NCI-H2081 (cell line): ENCODE results near the gene ETV1.
"Not testable (repeated sequence)": the region's sequence is repeated elsewhere in the genome, so short reads cannot be mapped to it uniquely, and the experiment has no call there.

ENCODE experiments used
- DNase-seq, 2 experiments: peaks; one replicate each; lab custom pipeline; 2025; lab: John Stamatoyannopoulos, UW

The ETV1 gene

GRCh38 chr7:13932131-13932530 lies 57.3 kb downstream of the ETV1 start:
- no peak for DNase-seq

GRCh38 chr7:13921062-13921461 lies 68.4 kb downstream of the ETV1 start:
- DNase-seq, result no peak

- DNase-seq, result peak; percentile 92 to 98
Observed at GRCh38 chr7:13920053-13920697, 69.3 kb downstream of the ETV1 start.

- not testable (repeated sequence) for DNase-seq
Observed at GRCh38 chr7:13918333-13918732, 71.1 kb downstream of the ETV1 start.

GRCh38 chr7:13917103-13917502 lies 72.4 kb downstream of the ETV1 start:
- not testable (repeated sequence) for DNase-seq

GRCh38 chr7:13915891-13916290 lies 73.6 kb downstream of the ETV1 start:
- no peak for DNase-seq

- DNase-seq, result no peak
Observed at GRCh38 chr7:13912715-13913278, 76.7 kb downstream of the ETV1 start.

- DNase-seq, result peak; percentile 14 to 69
Observed at GRCh38 chr7:13911909-13912308, 77.6 kb downstream of the ETV1 start.

- no peak for DNase-seq
Observed at GRCh38 chr7:13910805-13911551, 78.5 kb downstream of the ETV1 start.

GRCh38 chr7:13908667-13909397 lies 80.6 kb downstream of the ETV1 start:
- peak; percentile 82 to 95 for DNase-seq

GRCh38 chr7:13907831-13908230 lies 81.6 kb downstream of the ETV1 start:
- no peak for DNase-seq

- no peak for DNase-seq
Observed at GRCh38 chr7:13904689-13905088, 84.8 kb downstream of the ETV1 start.

- peak in 1 of 2 experiments; percentile 32 for DNase-seq
Observed at GRCh38 chr7:13904007-13904406, 85.5 kb downstream of the ETV1 start.

GRCh38 chr7:13901577-13901976 lies 87.9 kb downstream of the ETV1 start:
- DNase-seq, result no peak

- peak in 1 of 2 experiments; percentile 67 for DNase-seq
Observed at GRCh38 chr7:13898957-13899670, 90.4 kb downstream of the ETV1 start.

- no peak for DNase-seq
Observed at GRCh38 chr7:13897819-13898218, 91.6 kb downstream of the ETV1 start.

- DNase-seq, result peak; percentile 79 to 93
Observed at GRCh38 chr7:13894954-13895353, 94.5 kb downstream of the ETV1 start.

GRCh38 chr7:13894377-13894776 lies 95.1 kb downstream of the ETV1 start:
- DNase-seq, result no peak

GRCh38 chr7:13890793-13891192 lies 98.7 kb downstream of the ETV1 start:
- no peak for DNase-seq

GRCh38 chr7:13886356-13886755 lies 103.1 kb downstream of the ETV1 start:
- DNase-seq, result no peak

GRCh38 chr7:13882051-13882450 lies 107.4 kb downstream of the ETV1 start:
- DNase-seq, result no peak

GRCh38 chr7:13880789-13881188 lies 108.7 kb downstream of the ETV1 start:
- no peak for DNase-seq
